Measurements from ENCODE around the gene SLC5A11. TPM values are rescaled to one million over a fixed set of nuclear protein-coding genes. Genes with fewer than 3 reads are reported as not detected.
"Not testable (repeated sequence)": the region's sequence is repeated elsewhere in the genome, so short reads cannot be mapped to it uniquely, and the experiment has no call there.

The SLC5A11 gene
- polyA plus RNA-seq, 3 donors, result 0.60 TPM; not detected in 2

- no peak for DNase-seq
- no peaks in the 10 kb centered on the region for H3K9me3 ChIP-seq (replicated peaks in 1 of 2; ENCODE audit: control insufficient read depth in 1 of 2, insufficient read depth in 1 of 2, low read length in 2 of 2)
- H2AFZ ChIP-seq (ENCODE audit: insufficient read depth, low read depth, low read length, poor library complexity, severe bottlenecking), result no peak overlapping the region
- H3K9ac ChIP-seq (ENCODE audit: insufficient read depth, low read length, poor library complexity, severe bottlenecking), result no peak overlapping the region
- H4K20me1 ChIP-seq (ENCODE audit: insufficient read depth, low read length), result peaks cover 4% of the 10 kb centered on the region
- intact Hi-C loops (cut with micrococcal nuclease), result no loop called here
- no peak overlapping the region for H3K4me3 ChIP-seq (replicated peaks in 1 of 3; ENCODE audit: low read depth in 2 of 3, low read length in 3 of 3)
- no peaks in the 10 kb centered on the region for H3K9me3 Mint-ChIP-seq
- no peak overlapping the region for H3K27ac ChIP-seq (ENCODE audit: low read depth in 1 of 2, low read length in 2 of 2)
- peaks cover 94 to 100% of the 10 kb centered on the region in 2 donors for H3K36me3 ChIP-seq (replicated peaks in 1 of 2; ENCODE audit: control insufficient read depth in 1 of 2, insufficient read depth in 2 of 2, low read length in 2 of 2)
- no peaks in the 10 kb centered on the region for H3K4me1 ChIP-seq (ENCODE audit: control insufficient read depth in 1 of 2, insufficient read depth in 2 of 2, low read length in 2 of 2)
- TF ChIP-seq CTCF (IDR thresholded peaks at IDR 0.05), result no peak
- H3K36me3 Mint-ChIP-seq, result peaks cover 84 to 98% of the 10 kb centered on the region in 2 donors
- H3K27me3 Mint-ChIP-seq (ENCODE audit: low read depth in 3 of 3), result no peaks in the 10 kb centered on the region
- H3K4me2 ChIP-seq (replicated peaks; ENCODE audit: extremely low read depth, low read length, poor library complexity, severe bottlenecking), result no peak overlapping the region
- no peaks in the 10 kb centered on the region for H3K79me2 ChIP-seq (ENCODE audit: insufficient read depth, low read length)
- H3K4me1 Mint-ChIP-seq, result no peaks in the 10 kb centered on the region
- no CpG with 5 or more reads among the region's 1 CpG for WGBS (ENCODE audit: insufficient coverage)
- no peak overlapping the region for H3K27ac Mint-ChIP-seq
- H3K27me3 ChIP-seq (ENCODE audit: control insufficient read depth in 2 of 2, insufficient read depth in 2 of 2, low read length in 2 of 2), result no peaks in the 10 kb centered on the region
- H3K4me3 Mint-ChIP-seq, result no peak overlapping the region
These were observed 38.5 kb upstream of the SLC5A11 start for GRCh38 chr16:24807301-24807700.

DNA sequence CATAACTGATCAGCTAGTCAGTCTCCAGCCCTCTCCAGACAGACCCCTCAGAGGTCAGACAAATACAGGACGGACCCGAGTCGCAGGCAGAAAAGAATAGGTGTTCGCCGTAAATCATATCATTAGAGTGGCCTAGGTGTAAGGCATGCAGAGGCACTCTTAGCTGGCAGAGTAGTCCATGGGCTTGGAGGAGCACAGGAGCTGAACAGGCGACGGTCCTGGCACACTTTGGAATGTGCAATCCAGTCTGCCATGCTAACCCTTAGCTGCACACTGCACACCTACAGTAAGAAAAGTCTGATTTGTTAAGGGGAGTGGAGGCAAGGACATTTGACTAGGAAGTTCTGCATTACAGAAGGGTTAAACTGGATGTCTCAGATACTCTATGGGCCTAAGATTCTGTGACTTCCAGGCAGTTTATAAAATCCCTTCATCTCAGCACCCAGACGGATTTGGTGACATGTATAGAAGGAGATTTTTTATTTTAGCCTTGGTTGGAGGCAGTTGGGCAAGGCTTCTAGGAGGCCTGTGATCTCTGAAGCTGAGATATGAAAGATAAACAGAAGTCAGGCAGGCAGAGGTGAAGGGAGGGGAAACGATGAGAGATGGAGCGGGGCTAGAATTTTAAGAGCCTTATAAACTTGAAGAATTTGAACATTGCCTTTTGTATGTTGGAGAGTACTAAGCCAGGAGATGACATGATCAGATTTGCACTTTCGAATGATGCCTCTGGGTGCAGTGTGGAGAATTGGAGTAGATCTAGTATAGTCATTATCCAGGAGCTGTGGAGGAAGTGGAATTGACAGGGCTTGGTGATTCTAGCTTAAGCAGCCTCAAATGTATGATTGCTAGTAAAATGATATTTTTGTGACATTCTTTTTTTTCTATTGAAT, 34.6 kb upstream of the SLC5A11 start:
- H3K27me3 ChIP-seq (ENCODE audit: control insufficient read depth in 2 of 2, insufficient read depth in 2 of 2, low read length in 2 of 2), result no peaks in the 10 kb centered on the region
- no peak overlapping the region for H3K4me2 ChIP-seq (replicated peaks; ENCODE audit: extremely low read depth, low read length, poor library complexity, severe bottlenecking)
- no peaks in the 10 kb centered on the region for H3K79me2 ChIP-seq (ENCODE audit: insufficient read depth, low read length)
- no peak for DNase-seq
- no peak overlapping the region for H3K4me3 Mint-ChIP-seq
- peaks cover 97 to 100% of the 10 kb centered on the region in 2 donors for H3K36me3 ChIP-seq (replicated peaks in 1 of 2; ENCODE audit: control insufficient read depth in 1 of 2, insufficient read depth in 2 of 2, low read length in 2 of 2)
- WGBS (ENCODE audit: insufficient coverage), result 98% methylated on average over 8 of the region's 11 CpGs
- H3K4me3 ChIP-seq (replicated peaks in 1 of 3; ENCODE audit: low read depth in 2 of 3, low read length in 3 of 3), result no peak overlapping the region
- no peak overlapping the region for H3K27ac Mint-ChIP-seq
- H3K27ac ChIP-seq (ENCODE audit: low read depth in 1 of 2, low read length in 2 of 2), result no peak overlapping the region
- TF ChIP-seq CTCF (IDR thresholded peaks at IDR 0.05), result no peak
- no peaks in the 10 kb centered on the region for H3K4me1 Mint-ChIP-seq
- no peaks in the 10 kb centered on the region for H3K4me1 ChIP-seq (ENCODE audit: control insufficient read depth in 1 of 2, insufficient read depth in 2 of 2, low read length in 2 of 2)
- no peak overlapping the region for H2AFZ ChIP-seq (ENCODE audit: insufficient read depth, low read depth, low read length, poor library complexity, severe bottlenecking)
- no peak overlapping the region for H3K9ac ChIP-seq (ENCODE audit: insufficient read depth, low read length, poor library complexity, severe bottlenecking)
- no peaks in the 10 kb centered on the region for H3K27me3 Mint-ChIP-seq (ENCODE audit: low read depth in 3 of 3)
- intact Hi-C loops (cut with micrococcal nuclease), result no loop called here
- peaks cover 4% of the 10 kb centered on the region for H4K20me1 ChIP-seq (ENCODE audit: insufficient read depth, low read length)
- H3K36me3 Mint-ChIP-seq, result peaks cover 88 to 97% of the 10 kb centered on the region in 2 donors
- no peaks in the 10 kb centered on the region for H3K9me3 Mint-ChIP-seq
- no peaks in the 10 kb centered on the region for H3K9me3 ChIP-seq (replicated peaks in 1 of 2; ENCODE audit: control insufficient read depth in 1 of 2, insufficient read depth in 1 of 2, low read length in 2 of 2)

- H3K4me1 ChIP-seq (ENCODE audit: control insufficient read depth in 1 of 2, insufficient read depth in 2 of 2, low read length in 2 of 2); H3K9me3 Mint-ChIP-seq; H3K4me2 ChIP-seq (replicated peaks; ENCODE audit: extremely low read depth, low read length, poor library complexity, severe bottlenecking); H3K4me1 Mint-ChIP-seq; H3K9ac ChIP-seq (ENCODE audit: insufficient read depth, low read length, poor library complexity, severe bottlenecking); intact Hi-C loops (cut with micrococcal nuclease); H3K27ac ChIP-seq (ENCODE audit: low read depth in 1 of 2, low read length in 2 of 2); H2AFZ ChIP-seq (ENCODE audit: insufficient read depth, low read depth, low read length, poor library complexity, severe bottlenecking); H3K27ac Mint-ChIP-seq; H3K4me3 Mint-ChIP-seq; H3K27me3 Mint-ChIP-seq (ENCODE audit: low read depth in 3 of 3); H3K9me3 ChIP-seq (replicated peaks in 1 of 2; ENCODE audit: control insufficient read depth in 1 of 2, insufficient read depth in 1 of 2, low read length in 2 of 2); DNase-seq; H3K27me3 ChIP-seq (ENCODE audit: control insufficient read depth in 2 of 2, insufficient read depth in 2 of 2, low read length in 2 of 2); H4K20me1 ChIP-seq (ENCODE audit: insufficient read depth, low read length); H3K79me2 ChIP-seq (ENCODE audit: insufficient read depth, low read length); H3K4me3 ChIP-seq (replicated peaks in 1 of 3; ENCODE audit: low read depth in 2 of 3, low read length in 3 of 3): not testable (repeated sequence)
- peaks cover 85 to 91% of the 10 kb centered on the region in 2 donors for H3K36me3 Mint-ChIP-seq
- H3K36me3 ChIP-seq (replicated peaks in 1 of 2; ENCODE audit: control insufficient read depth in 1 of 2, insufficient read depth in 2 of 2, low read length in 2 of 2), result peaks cover 97 to 100% of the 10 kb centered on the region in 2 donors
- WGBS (ENCODE audit: insufficient coverage), result 100% methylated on average over 2 of the region's 6 CpGs
These were observed 33.0 kb upstream of the SLC5A11 start for GRCh38 chr16:24812813-24813212.
